Stimulated activated CD4-positive, alpha-beta T cell treated with anti-CD3 and anti-CD28 coated beads, Interleukin-2, amount 100 ng/mL, for 4 hours (primary cell): Measurements from ENCODE around the gene COMMD3.
"Not testable (repeated sequence)": the region's sequence is repeated elsewhere in the genome, so short reads cannot be mapped to it uniquely, and the experiment has no call there.

Source experiments
- DNase-seq: peaks from one replicate; pipeline ENCODE4 v3.0.0-alpha.2; 2020; ENCODE audit warnings: low read depth

The COMMD3 gene

GRCh38 chr10:22338931-22339330 lies 22.7 kb downstream of the COMMD3 start:
- no peak for DNase-seq

GRCh38 chr10:22339761-22340328 lies 23.7 kb downstream of the COMMD3 start:
- no peak for DNase-seq

GRCh38 chr10:22340329-22341189 lies 24.4 kb downstream of the COMMD3 start:
- no peak for DNase-seq

GRCh38 chr10:22341190-22341925 lies 25.2 kb downstream of the COMMD3 start:
- no peak for DNase-seq

DNA sequence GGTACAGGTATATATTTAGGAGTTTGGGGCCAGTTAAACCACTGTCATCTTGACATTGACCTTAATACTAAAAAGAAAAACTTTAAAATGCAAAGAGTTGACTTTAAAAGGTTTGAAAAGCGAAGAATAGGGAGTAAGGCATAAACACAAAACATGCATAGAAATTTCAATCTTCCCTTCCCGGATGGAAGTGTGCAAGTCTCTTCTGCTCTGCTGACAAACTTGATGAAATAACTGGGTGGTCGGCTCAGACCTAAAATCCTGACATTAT lies 25.7 kb downstream of the COMMD3 start:
- DNase-seq: no peak

- DNase-seq: no peak
Observed at GRCh38 chr10:22342421-22342820, 26.2 kb downstream of the COMMD3 start.

DNA sequence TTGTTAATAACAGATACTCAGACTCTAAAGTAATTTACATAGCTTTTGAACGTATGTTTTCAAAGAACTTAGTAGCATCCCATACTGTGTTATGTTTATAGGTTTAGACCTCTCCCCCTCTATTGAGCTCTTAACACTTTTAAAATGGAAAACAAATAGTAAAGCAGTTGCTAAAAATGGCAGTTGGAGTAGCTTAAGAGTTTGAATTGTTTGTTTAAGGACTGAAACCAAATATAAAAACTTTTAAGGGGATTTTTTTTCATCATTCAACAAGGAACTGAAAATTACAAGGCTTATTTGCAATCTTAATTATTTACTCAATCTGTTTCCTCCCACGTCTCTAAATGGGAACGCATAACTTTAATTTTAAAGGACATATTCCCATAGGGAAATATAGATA lies 27.5 kb downstream of the COMMD3 start:
- no peak for DNase-seq

DNA sequence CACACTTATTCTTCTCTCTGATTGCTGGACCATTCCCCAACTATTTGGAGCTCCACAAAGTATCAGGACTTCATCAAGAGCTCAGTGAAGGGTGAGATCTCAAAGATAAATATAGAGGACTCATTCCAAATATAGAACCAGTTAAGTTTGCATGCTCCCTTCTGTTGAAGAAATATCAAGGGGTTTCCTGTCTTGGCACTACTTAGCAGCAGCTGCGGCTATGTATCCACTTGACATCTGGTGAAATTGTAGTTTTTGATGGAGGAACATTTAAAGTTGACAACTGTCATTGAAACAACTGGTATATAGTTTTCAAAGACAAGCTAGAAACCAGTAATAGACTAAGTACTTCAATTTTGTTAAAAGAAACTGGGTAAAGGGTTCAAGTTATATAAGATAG lies 28.1 kb downstream of the COMMD3 start:
- no peak for DNase-seq

DNA sequence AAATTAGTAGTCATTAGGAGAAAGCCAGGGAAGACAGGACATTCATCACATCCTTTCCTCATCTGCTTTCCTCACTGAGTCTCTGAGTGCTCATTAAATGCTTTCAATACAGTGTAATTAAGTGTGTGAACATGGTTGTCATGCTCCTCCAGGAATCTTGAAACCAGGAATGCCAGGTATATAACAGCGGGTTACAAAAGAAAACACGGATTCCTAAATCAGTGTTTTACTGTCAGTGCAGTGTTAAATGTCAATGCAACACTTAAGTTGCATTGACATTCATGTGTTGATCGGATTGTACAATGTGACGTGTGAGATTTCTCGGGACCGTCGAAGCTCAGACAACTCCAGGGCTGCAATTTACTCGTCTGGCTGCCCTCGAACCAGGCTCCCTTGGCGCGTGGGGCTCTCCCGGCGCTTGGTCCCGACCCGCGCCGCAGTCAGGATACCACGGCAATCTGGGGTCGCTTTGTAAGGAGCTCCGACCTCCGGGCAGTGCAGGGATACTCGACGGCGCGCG lies 28.7 kb downstream of the COMMD3 start:
- DNase-seq: no peak

- DNase-seq: no peak
Observed at GRCh38 chr10:22345301-22346095, 29.3 kb downstream of the COMMD3 start, which contains the start of gene SPAG6. TSS of gene SPAG6 (plus strand) at chr10:22345496. CDS start at chr10:22345612, 116 bp downstream.

DNA sequence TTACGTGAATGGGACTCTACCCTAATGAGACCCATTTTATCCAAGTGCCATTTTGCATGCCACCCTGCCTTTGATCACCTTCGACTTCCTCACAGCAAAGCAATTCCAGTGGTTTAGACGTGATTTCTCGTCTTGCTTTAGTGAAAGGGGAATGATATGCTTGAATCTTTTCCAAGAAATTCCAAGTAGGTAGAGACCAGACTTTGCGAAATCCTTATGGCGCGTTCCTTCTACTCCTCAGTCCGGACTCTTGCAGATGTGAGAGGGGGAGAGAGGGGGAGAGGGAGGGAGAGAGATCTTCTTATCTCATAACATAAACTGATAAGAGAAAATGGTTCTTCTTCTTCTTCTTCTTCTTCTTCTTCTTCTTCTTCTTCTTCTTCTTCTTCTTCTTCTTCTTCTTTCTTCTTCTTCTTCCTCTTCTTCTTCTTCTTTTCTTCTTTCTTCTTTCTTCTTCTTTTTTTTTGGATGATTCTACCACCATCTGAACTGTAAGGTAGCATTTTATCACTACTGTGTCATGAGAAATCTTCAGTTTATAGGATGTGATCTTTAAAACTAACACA lies 30.0 kb downstream of the COMMD3 start:
- no peak for DNase-seq

DNA sequence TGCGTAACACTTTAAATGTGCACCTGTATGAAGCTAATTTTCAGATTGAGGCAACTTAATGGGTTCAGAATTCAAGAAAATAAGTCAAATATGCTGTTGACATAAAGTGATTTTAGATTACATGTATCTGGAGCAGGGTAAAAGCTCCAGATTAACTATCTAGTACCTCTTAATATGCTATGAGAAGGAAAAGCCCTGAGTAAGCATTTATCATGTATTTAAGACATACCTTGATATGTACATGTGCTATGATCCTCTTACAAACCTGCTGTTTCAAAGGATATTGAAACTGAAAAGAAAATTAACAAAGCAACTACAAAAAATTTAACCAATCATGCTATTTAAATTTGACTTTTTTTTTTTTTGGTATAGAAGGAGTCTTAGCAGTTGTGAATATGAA lies 33.6 kb downstream of the COMMD3 start:
- no peak for DNase-seq

DNA sequence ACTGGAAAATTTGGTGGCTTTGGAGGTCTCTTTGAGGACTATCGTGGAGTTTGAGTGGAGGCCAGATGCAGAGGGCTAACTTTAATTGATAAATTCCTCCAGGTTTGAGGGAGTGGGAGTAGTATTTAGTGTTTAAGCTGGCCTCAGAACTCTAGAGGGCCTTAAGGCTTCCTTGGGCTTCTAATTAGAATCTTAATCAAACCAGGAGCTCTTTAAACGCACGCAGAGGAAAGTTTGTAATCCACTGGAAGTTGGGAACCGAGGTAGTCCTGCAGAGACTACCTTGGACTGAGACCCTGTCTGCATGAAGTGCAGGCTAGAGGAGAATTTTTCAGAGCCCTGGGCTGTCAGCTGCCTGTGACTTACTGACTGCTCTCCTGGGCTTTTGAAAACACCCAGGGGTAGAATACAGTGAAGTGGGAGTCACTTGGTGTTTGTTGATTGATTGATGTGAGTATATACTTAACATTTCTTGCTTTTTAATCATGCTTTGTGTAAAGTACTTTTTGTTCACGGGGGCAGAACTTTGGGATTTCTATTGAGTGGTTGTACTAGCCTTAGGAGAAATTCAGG lies 35.0 kb downstream of the COMMD3 start:
- DNase-seq: no peak

DNA sequence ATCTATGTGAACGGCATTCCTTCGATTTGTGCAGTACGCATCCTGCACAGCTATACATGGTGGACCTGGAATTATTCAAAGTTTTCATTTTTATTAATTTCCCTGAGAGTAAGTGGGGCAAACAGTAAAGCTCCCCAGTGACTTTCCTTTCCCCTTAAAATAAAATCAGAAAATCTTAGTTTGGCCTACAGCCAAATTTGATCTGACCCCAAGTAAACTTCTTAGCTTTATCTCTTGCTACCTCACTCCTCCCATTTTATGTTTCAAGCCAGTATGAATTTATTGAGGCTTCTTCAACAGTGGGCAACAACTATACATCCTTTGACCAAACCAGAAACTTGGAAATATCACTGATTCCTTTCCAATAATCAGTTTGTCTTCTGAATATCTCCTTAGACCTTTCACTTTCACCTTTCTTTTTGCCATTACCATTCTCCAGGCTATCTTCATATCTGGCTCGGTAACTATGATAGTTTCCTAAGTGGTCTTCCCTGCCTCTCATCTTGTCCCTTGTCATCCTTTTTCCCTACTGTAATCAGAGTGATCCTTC lies 40.2 kb downstream of the COMMD3 start:
- no peak for DNase-seq

- DNase-seq: not testable (repeated sequence)
Observed at GRCh38 chr10:22357770-22358169, 41.6 kb downstream of the COMMD3 start.

DNA sequence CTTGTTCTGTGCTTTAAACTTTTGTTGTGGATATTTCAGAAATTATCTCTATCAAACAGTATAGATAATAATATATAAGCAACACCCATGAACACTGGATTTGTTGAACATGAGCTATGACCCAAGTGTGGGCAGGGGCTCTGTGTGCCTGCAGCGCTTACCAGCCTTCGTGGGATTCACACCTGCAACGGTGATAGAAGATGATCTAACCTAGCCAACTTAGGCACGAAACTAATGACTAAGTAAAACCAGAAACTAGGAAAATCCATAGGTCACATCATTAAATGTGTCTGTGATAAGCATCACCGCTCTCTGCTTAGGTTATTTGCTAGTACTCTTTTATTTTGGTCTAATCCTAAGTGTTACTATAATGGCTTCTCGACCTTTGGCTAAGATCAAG lies 47.1 kb downstream of the COMMD3 start:
- DNase-seq: no peak

- no peak for DNase-seq
Observed at GRCh38 chr10:22364407-22365140, 48.4 kb downstream of the COMMD3 start.

- no peak for DNase-seq
Observed at GRCh38 chr10:22365233-22365632, 49.0 kb downstream of the COMMD3 start.

DNA sequence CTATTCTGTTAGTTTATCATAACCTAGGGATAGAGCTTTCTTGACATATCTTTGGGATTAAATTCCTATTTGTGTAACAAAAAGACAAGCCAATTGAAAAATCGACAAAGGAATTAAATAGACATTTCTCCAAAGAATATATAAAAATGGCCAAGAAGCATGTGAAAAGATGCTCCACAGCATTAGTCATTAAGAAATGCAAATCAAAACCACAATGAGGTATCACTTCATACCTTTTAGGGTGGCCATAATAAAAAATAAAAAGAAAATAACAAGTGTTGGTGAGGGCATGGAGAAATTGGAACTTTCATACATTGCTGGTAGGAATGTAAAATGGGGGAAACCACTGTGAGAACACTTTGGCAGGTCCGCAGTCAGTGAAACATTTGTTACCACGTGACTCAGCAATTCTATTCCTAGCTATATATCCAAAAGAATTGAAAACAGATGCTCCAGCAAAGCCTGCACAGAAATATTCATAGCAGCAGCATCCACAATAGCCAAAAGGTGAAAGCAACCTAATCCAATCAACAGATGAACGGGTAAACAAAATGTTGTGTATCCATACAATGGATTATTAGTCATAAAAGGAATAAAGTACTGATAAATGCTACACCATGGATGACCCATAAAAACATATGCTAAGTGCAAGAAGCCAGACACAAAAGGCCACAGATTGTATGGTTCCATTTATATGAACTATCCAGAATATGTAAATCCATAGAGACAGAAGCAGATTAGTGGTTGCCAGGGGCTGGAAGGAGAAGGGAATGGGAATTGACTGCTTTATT lies 49.7 kb downstream of the COMMD3 start:
- DNase-seq: no peak

DNA sequence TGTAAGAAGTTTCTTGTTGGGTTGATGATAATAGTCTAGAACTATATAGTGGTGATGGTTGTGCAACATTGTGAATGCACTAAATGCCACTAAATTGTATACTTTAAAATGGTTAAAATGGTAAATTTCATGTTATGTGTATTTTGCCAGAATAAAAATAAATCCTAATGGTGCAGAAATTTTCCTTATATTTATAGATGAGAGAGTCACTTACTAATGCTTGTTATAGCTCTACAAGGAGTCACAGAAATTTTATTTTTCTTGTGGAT lies 50.2 kb downstream of the COMMD3 start:
- no peak for DNase-seq
